Pons (tissue), 1 donor: ENCODE data around the gene ZNF385A.
"Not testable (repeated sequence)": the region's sequence is repeated elsewhere in the genome, so short reads cannot be mapped to it uniquely, and the experiment has no call there.

ENCODE experiments used
- DNase-seq: peaks from one replicate; pipeline ENCODE4 v3.0.0-alpha.2; 2016; ENCODE audit warnings: low spot score

Gene ZNF385A

GRCh38 chr12:54325442-54326109 is 59.0 kb downstream of the ZNF385A start:
- not testable (repeated sequence) for DNase-seq

- peak; percentile 100 for DNase-seq
These were observed 59.7 kb downstream of the ZNF385A start, which contains the start of gene COPZ1 for GRCh38 chr12:54324617-54325441. Gene COPZ1, plus strand, starts transcription at chr12:54325131. Its CDS starts 33 bp downstream, at chr12:54325164.

- DNase-seq: no peak
These were observed 63.2 kb downstream of the ZNF385A start for GRCh38 chr12:54321363-54321762.
